DND-41 (cell line): ENCODE data around the gene HIP1.
"Not testable (repeated sequence)": the region's sequence is repeated elsewhere in the genome, so short reads cannot be mapped to it uniquely, and the experiment has no call there.

Experiments used
- CTCF ChIP-seq: IDR thresholded peaks from 2 replicates; pipeline ENCODE4 v1.5.1; 2012; ENCODE audit warnings: borderline replicate concordance, low read length, moderate library complexity, mild to moderate bottlenecking; ENCODE audit not compliant: poor library complexity, severe bottlenecking; ENCODE audit errors: extremely low read depth
- EZH2 ChIP-seq: IDR thresholded peaks from 3 replicates; pipeline ENCODE4 v1.6.1; 2012; ENCODE audit warnings: borderline replicate concordance, low read depth, mild to moderate bottlenecking, moderate library complexity, low read length, inconsistent platforms; ENCODE audit not compliant: severe bottlenecking

GRCh38 chr7:75779035-75779434 lies 40.3 kb upstream of the HIP1 start:
- TF ChIP-seq EZH2, CTCF: not testable (repeated sequence)
